Bronchial epithelial cell (primary cell): Measurements from ENCODE around the gene SPAG17. TPM values are rescaled to one million over a fixed set of nuclear protein-coding genes. Genes with fewer than 3 reads are reported as not detected.

Source experiments
- DNase-seq: peaks from one replicate; pipeline ENCODE4 v3.0.0-alpha.2; 2010; ENCODE audit warnings: low read depth
- FAIRE-seq: peaks from 2 replicates; lab custom pipeline; 2011; peaks lifted over from hg19 to GRCh38; lab: Jason Lieb, UNC
- H3K27me3 ChIP-seq: 2 replicates; pipeline ENCODE4 v1.5.1; 2011; ENCODE audit warnings: low read length; ENCODE audit not compliant: control insufficient read depth, insufficient read depth
- H3K36me3 ChIP-seq: 2 replicates; pipeline ENCODE4 v1.5.1; 2011; ENCODE audit warnings: low read length; ENCODE audit not compliant: control insufficient read depth, insufficient read depth
- H3K4me3 ChIP-seq: 2 replicates; pipeline ENCODE4 v1.5.1; 2011; ENCODE audit warnings: mild to moderate bottlenecking, low read depth, low read length, control low read depth
- total RNA-seq: library from RNA; depleted of rRNA; stranded (reverse); fragments of >200 nt; gene quantifications from 2 replicates; pipeline ENCODE4 v1.2.1, GENCODE V29; 2014
- TF ChIP-seq, protein P1 (sequence below): IDR thresholded peaks from 2 replicates; pipeline ENCODE4 v1.5.1; 2011; ENCODE audit warnings: mild to moderate bottlenecking, moderate library complexity, low read length, control low read depth, inconsistent platforms; ENCODE audit not compliant: insufficient read depth, severe bottlenecking

Gene SPAG17
- total RNA-seq, 1 donor from 2014 or later = under 0.01 TPM

DNA sequence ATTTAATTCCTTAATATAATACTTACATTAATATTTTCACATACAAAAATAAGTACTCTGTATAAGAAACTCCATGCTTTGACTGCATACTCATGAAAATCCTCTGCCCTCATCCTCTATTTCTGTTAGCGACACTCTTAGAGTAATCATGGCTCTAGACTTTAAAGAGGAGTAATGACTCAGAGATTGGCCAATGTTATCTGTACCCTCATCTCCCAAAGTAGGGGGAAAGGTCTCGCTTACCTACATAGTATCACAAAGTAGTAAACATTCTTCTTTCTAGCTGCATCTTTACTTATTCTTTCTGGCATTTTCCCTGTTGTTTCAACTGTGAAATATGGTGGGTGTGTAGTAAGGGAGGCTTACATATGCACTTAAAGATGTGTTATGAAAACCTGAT, 29.8 kb upstream of the SPAG17 start:
- no peak for FAIRE-seq
- H3K27me3 ChIP-seq = no peaks in the 10 kb centered on the region
- TF ChIP-seq, protein P1, sequence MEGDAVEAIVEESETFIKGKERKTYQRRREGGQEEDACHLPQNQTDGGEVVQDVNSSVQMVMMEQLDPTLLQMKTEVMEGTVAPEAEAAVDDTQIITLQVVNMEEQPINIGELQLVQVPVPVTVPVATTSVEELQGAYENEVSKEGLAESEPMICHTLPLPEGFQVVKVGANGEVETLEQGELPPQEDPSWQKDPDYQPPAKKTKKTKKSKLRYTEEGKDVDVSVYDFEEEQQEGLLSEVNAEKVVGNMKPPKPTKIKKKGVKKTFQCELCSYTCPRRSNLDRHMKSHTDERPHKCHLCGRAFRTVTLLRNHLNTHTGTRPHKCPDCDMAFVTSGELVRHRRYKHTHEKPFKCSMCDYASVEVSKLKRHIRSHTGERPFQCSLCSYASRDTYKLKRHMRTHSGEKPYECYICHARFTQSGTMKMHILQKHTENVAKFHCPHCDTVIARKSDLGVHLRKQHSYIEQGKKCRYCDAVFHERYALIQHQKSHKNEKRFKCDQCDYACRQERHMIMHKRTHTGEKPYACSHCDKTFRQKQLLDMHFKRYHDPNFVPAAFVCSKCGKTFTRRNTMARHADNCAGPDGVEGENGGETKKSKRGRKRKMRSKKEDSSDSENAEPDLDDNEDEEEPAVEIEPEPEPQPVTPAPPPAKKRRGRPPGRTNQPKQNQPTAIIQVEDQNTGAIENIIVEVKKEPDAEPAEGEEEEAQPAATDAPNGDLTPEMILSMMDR = no peak

DNA sequence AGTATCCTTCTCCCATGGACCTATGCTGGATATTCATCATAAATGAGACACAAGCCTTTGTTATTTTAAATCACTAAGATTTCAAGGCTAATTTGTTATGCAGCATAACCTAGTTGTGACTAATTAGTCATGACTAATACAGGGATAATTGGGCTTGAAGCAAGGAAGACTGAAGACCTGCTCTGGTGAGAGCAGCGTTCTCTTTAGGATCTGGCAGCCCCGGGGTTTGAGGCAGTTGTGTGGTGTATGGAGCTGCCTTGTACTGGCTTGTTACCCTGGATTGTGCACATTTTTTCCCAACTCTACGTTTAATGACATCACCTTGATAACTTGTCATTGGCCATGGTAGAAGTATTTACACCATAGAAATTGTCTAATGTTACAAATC, 25.7 kb upstream of the SPAG17 start:
- FAIRE-seq = no peak
- no peaks in the 10 kb centered on the region for H3K36me3 ChIP-seq
- TF ChIP-seq, protein P1 = no peak

More for the DNA sequence above, 29.8 kb upstream of the SPAG17 start:
- Histone ChIP-seq H3K36me3 (no peaks in the 10 kb centered on the region), H3K4me3 (no peak overlapping the region)
- DNase-seq = no peak

DNA sequence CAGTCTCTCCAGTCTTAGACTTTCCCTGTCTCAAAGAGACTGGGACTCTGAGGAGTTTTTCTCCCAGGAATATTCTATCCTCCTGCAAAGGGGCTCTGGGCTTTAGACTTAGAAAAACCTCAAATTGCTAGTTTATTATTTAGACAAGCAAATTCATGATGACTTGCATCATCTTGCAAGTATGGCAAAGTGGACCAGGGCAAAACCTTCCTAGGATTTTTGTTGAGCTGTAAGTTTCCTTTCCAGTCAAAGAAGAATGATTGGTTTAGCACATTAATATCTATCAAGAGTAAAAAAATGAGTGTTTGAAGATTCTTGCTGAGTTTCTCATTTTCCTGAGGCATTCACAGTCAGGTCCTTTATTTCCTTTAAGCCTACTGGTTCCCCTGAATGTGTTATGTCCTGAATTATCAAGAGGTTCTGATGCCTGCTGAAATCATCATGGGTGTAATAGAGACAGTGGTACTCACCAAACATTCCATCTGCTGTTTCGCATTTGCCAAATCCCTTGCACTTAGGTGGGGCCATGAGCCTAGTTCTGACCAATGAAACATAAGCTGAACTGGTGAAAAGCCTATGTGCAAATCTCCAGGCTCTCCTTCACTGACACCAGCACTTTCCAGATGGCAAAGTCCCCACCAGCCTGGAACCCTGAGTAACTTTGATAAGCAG, 25.2 kb upstream of the SPAG17 start:
- peak; percentile 62 for DNase-seq
- Histone ChIP-seq H3K36me3 (no peaks in the 10 kb centered on the region), H3K27me3 (no peaks in the 10 kb centered on the region), H3K4me3 (no peak overlapping the region)
- TF ChIP-seq, protein P1 = no peak
- FAIRE-seq = peak; percentile 84

More for the DNA sequence above, 25.7 kb upstream of the SPAG17 start:
- peak; percentile 83 for DNase-seq
- no peaks in the 10 kb centered on the region for H3K27me3 ChIP-seq
- no peak overlapping the region for H3K4me3 ChIP-seq

DNA sequence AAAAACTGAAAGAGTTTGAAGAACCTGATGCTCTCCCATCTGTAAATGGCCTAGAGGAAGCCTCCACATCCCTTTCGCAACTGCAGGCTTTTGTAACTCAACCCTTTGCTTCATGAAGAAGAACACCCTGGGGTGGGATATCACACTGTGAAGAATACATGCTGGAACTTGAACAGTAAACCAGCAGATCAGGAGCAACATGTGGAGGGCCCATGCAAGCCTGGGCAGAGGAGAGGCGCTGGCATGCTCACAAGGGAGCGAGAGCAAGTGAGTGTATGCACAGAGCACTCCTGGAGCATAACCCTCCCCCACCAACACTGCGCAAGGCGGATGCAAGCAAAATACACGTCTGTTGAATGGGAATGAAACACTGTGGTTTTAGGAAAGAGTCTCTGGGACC, 24.6 kb upstream of the SPAG17 start:
- no peaks in the 10 kb centered on the region for H3K27me3 ChIP-seq
- DNase-seq (peak; percentile 100), FAIRE-seq (peak; percentile 98)
- TF ChIP-seq, protein P1 = no peak
- no peaks in the 10 kb centered on the region for H3K36me3 ChIP-seq
- H3K4me3 ChIP-seq = no peak overlapping the region

DNA sequence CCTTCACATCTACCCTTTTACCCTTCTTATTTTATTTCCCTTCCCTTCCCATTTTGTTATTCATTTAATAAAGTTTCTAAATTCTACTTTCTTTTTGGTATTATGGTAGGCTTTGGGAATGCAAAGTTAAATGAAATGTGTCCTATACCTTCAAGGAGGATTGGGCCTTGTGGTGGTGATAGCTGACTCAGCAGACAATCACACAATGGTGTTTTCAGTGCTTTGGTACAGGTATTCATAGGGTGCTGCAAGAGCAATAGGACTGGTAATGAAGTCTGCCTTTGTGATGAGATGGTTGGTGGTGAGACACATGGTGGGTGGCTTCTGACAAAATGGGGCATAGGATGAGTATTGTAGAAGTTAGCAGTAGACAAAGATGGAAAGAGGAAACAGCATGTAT, 21.9 kb upstream of the SPAG17 start:
- Histone ChIP-seq H3K27me3 (no peaks in the 10 kb centered on the region), H3K4me3 (no peak overlapping the region), H3K36me3 (no peaks in the 10 kb centered on the region)
- DNase-seq = no peak
- TF ChIP-seq, protein P1 = no peak
- no peak for FAIRE-seq

DNA sequence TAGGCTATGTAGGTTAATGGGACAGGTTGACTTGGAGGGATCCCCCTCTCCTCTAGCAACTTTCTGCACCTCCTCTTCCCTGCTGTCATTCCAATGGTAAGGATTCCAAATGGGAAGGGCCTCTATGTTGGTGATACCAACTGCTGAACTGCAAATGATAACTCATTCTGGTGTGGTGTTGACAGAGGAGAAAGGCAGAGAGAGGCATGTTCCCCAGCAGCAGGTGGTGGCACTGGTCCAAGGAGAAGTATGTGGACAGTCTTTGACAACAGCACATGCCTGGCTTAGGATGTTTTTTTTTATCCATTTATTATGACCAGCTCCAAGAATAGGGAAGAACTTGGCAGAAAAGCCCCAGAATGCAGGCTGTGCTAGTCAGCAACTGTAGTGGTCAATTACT, 19.6 kb upstream of the SPAG17 start:
- H3K4me3 ChIP-seq = no peak overlapping the region
- TF ChIP-seq, protein P1 = no peak
- no peaks in the 10 kb centered on the region for H3K36me3 ChIP-seq
- no peaks in the 10 kb centered on the region for H3K27me3 ChIP-seq
- DNase-seq (peak; percentile 47), FAIRE-seq (no peak)
